Prostate gland (tissue), 2 donors: Measurements from ENCODE around the gene HJURP.

Experiments
- POLR2A ChIP-seq: fragments of 450-650 bp; IDR thresholded peaks from one replicate; pipeline ENCODE4 v1.6.1; 2016; ENCODE audit warnings: antibody characterized with exemption, mild to moderate bottlenecking
- TF ChIP-seq, protein P1 (sequence below), 4 experiments: fragments of 200-600 bp in 2 of 4; fragments of 450-650 bp in 2 of 4; sonication (generic) in 2 of 4; IDR thresholded peaks; 1 replicate in 3 of 4; 2 replicates in 1 of 4; pipeline ENCODE4 v1.5.1; 2016 to 2019; ENCODE audit warnings: antibody characterized with exemption in 4 of 4, mild to moderate bottlenecking in 2 of 4, moderate library complexity in 2 of 4

DNA sequence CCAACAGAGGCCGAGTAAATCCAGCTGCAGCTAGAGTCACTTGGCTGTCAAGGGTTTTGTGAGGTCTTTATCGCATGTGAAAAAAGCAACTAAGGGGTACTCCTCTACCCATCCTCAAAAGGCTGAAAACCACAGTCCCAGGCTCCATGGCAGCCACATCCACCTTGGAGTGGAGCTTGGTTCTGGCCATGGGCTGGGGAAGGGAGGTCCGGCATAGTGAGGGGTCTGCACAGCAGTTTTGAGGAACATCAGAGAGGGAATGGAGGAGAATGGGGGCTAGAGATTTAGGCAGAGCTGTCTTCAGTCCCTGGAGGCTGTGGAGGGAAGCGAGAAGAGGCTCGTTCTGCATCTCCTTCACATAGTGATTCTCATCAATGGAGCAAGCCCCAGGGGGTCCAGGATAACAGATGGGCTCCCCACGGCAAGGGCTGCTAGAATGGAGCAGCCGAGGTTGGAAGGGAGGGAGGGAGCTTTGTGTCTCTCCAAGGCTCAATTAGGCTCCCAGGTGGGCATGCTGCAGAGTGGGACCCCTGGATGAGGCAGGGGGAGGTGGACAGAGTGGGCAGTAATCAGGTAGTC lies 55.2 kb downstream of the HJURP start:
- TF ChIP-seq, protein P1, sequence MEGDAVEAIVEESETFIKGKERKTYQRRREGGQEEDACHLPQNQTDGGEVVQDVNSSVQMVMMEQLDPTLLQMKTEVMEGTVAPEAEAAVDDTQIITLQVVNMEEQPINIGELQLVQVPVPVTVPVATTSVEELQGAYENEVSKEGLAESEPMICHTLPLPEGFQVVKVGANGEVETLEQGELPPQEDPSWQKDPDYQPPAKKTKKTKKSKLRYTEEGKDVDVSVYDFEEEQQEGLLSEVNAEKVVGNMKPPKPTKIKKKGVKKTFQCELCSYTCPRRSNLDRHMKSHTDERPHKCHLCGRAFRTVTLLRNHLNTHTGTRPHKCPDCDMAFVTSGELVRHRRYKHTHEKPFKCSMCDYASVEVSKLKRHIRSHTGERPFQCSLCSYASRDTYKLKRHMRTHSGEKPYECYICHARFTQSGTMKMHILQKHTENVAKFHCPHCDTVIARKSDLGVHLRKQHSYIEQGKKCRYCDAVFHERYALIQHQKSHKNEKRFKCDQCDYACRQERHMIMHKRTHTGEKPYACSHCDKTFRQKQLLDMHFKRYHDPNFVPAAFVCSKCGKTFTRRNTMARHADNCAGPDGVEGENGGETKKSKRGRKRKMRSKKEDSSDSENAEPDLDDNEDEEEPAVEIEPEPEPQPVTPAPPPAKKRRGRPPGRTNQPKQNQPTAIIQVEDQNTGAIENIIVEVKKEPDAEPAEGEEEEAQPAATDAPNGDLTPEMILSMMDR (IDR thresholded peaks at IDR 0.05) = no peak
- no peak for TF ChIP-seq POLR2A
